Thyroid gland (tissue), 4 donors: ENCODE measurements around the gene TRPM5. TPM values are rescaled to one million over a fixed set of nuclear protein-coding genes. Genes with fewer than 3 reads are reported as not detected.

Experiments
- DNase-seq, 2 donors: peaks; one replicate each; pipeline ENCODE4 v3.0.0-alpha.2; 2019
- H3K27ac ChIP-seq, 3 donors: fragments of 200-600 bp; sonication (generic); 1 replicate in 2 of 3; 2 replicates in 1 of 3; pipeline ENCODE4 v1.5.1; 2016 to 2019; ENCODE audit warnings: mild to moderate bottlenecking in 1 of 3, moderate library complexity in 1 of 3
- H3K27me3 ChIP-seq: fragments of 200-600 bp; sonication (generic); one replicate; pipeline ENCODE4 v1.5.1; 2019
- H3K36me3 ChIP-seq, 2 donors: fragments of 200-600 bp; sonication (generic); one replicate each; pipeline ENCODE4 v1.5.1; 2016 to 2019
- H3K4me1 ChIP-seq, 2 donors: fragments of 200-600 bp; sonication (generic); one replicate each; pipeline ENCODE4 v1.5.1; 2017 to 2019
- H3K4me3 ChIP-seq, 3 donors: fragments of 200-600 bp; sonication (generic); replicated peaks in 1 of 3; 1 replicate in 2 of 3; 2 replicates in 1 of 3; pipeline ENCODE4 v1.5.1; 2016; ENCODE audit warnings: mild to moderate bottlenecking in 1 of 3
- H3K9me3 ChIP-seq: fragments of 200-600 bp; sonication (generic); one replicate; pipeline ENCODE4 v1.5.1; 2017
- CTCF ChIP-seq, 6 experiments: fragments of 200-600 bp in 3 of 6; fragments of 450-650 bp in 3 of 6; sonication (generic) in 3 of 6; IDR thresholded peaks; one replicate each; pipeline ENCODE4 v1.5.1; 2016 to 2019; ENCODE audit warnings: antibody characterized with exemption in 6 of 6, mild to moderate bottlenecking in 2 of 6, inconsistent platforms in 1 of 6, moderate library complexity in 1 of 6
- POLR2A ChIP-seq, 2 donors: fragments of 450-650 bp; IDR thresholded peaks; one replicate each; pipeline ENCODE4 v1.6.1; 2017; ENCODE audit warnings: antibody characterized with exemption in 2 of 2, mild to moderate bottlenecking in 2 of 2, moderate library complexity in 1 of 2
- WGBS, 2 donors: methylation state at CpG; one replicate each; pipeline ENCODE4 v1.1.5; 2017; 5-methylcytosine and 5-hydroxymethylcytosine counted together
- intact Hi-C: fragments of 100-400 bp; cut with DNase I; formaldehyde crosslinking; loops from one replicate; pipeline ENCODE4 v1.15.1; 2023
- total RNA-seq, 4 donors: library from RNA; depleted of rRNA; stranded (reverse); fragments of >200 nt; gene quantifications; one replicate each; pipeline ENCODE4 v1.2.3, GENCODE V29; 2016

The TRPM5 gene
- total RNA-seq, 4 donors from 2014 or later, result 0.54 to 2.4 (median 0.73) TPM

- intact Hi-C loops, result no loop called here
- Histone ChIP-seq H3K27ac (no peak overlapping the region), H3K4me3 (no peak overlapping the region), H3K27me3 (no peaks in the 10 kb centered on the region), H3K4me1 (peaks cover 20 to 21% of the 10 kb centered on the region in 2 donors), H3K36me3 (peaks cover 24 to 32% of the 10 kb centered on the region in 2 donors), H3K9me3 (no peaks in the 10 kb centered on the region)
- no peak for DNase-seq
- TF ChIP-seq POLR2A (IDR thresholded peaks at IDR 0.05) (no peak), CTCF (IDR thresholded peaks at IDR 0.05) (no peak)
- WGBS, 2 donors, result 94 to 99% methylated on average over 12 of the region's 12 CpGs
Measured at GRCh38 chr11:2397005-2397404, 47.3 kb downstream of the TRPM5 start.

GRCh38 chr11:2396471-2396870, 47.8 kb downstream of the TRPM5 start:
- H3K9me3 ChIP-seq, result no peaks in the 10 kb centered on the region
- WGBS, 2 donors, result 93 to 94% methylated on average over 18 to 25 of the region's 26 CpGs
- H3K27ac ChIP-seq, result no peak overlapping the region
- H3K4me3 ChIP-seq, result no peak overlapping the region
- DNase-seq, result no peak
- peaks cover 27 to 34% of the 10 kb centered on the region in 2 donors for H3K36me3 ChIP-seq
- TF ChIP-seq CTCF (IDR thresholded peaks at IDR 0.05) (no peak), POLR2A (IDR thresholded peaks at IDR 0.05) (no peak)
- intact Hi-C loops, result no loop called here
- peaks cover 14 to 16% of the 10 kb centered on the region in 2 donors for H3K4me1 ChIP-seq
- H3K27me3 ChIP-seq, result no peaks in the 10 kb centered on the region

GRCh38 chr11:2395856-2396255, 48.5 kb downstream of the TRPM5 start:
- intact Hi-C loops, result no loop called here
- peaks cover 10 to 17% of the 10 kb centered on the region in 2 donors for H3K4me1 ChIP-seq
- no peak overlapping the region for H3K27ac ChIP-seq

GRCh38 chr11:2395211-2395730, 49.0 kb downstream of the TRPM5 start:
- WGBS, 2 donors, result 90 to 91% methylated on average over 11 to 21 of the region's 26 CpGs
- Histone ChIP-seq H3K4me1 (peaks cover 13 to 23% of the 10 kb centered on the region in 2 donors), H3K36me3 (peaks cover 29 to 44% of the 10 kb centered on the region in 2 donors), H3K27ac (no peak overlapping the region), H3K27me3 (no peaks in the 10 kb centered on the region), H3K9me3 (no peaks in the 10 kb centered on the region), H3K4me3 (no peak overlapping the region)
- TF ChIP-seq POLR2A (IDR thresholded peaks at IDR 0.05), result no peak
- DNase-seq, result no peak
- intact Hi-C loops, result no loop called here

More at GRCh38 chr11:2395856-2396255, 48.5 kb downstream of the TRPM5 start:
- Histone ChIP-seq H3K9me3 (no peaks in the 10 kb centered on the region), H3K4me3 (no peak overlapping the region), H3K36me3 (peaks cover 29 to 39% of the 10 kb centered on the region in 2 donors), H3K27me3 (no peaks in the 10 kb centered on the region)
- WGBS, 2 donors, result 85 to 93% methylated on average over 8 to 11 of the region's 17 CpGs
- TF ChIP-seq CTCF (IDR thresholded peaks at IDR 0.05) (no peak), POLR2A (IDR thresholded peaks at IDR 0.05) (no peak)
- DNase-seq, result no peak

GRCh38 chr11:2394818-2395105, 49.6 kb downstream of the TRPM5 start:
- no peak for DNase-seq
- Histone ChIP-seq H3K36me3 (peaks cover 29 to 44% of the 10 kb centered on the region in 2 donors), H3K9me3 (no peaks in the 10 kb centered on the region), H3K4me3 (no peak overlapping the region), H3K27me3 (no peaks in the 10 kb centered on the region), H3K4me1 (peaks cover 15 to 28% of the 10 kb centered on the region in 2 donors), H3K27ac (no peak overlapping the region)
- intact Hi-C loops, result no loop called here
- TF ChIP-seq POLR2A (IDR thresholded peaks at IDR 0.05) (no peak), CTCF (IDR thresholded peaks at IDR 0.05) (no peak)
- WGBS, 2 donors, result 100% methylated on average over 1 to 3 of the region's 8 CpGs

Other genes with a start within 250 kb of the TRPM5 start
- gene ASCL2, start 173.9 kb downstream of the TRPM5 start, total RNA-seq, result 1 to 10 TPM in 1 of 4 donors, under 1 TPM in 3; 0.46 to 2.9 (median 0.66) TPM
- under 1 TPM; 0.15 to 0.67 (median 0.45) TPM for gene C11orf21, start 142.6 kb downstream of the TRPM5 start, total RNA-seq
- gene TSPAN32, start 142.5 kb downstream of the TRPM5 start, total RNA-seq, result under 1 TPM in 2 of 4 donors, not detected in 2; 0.33 to 0.45 TPM
- gene CD81, start 67.2 kb downstream of the TRPM5 start, total RNA-seq, result 100 to 1,000 TPM; 264 to 370 (median 298) TPM
- 10 to 100 TPM; 37.5 to 62.3 (median 45.1) TPM for gene TSSC4, start 43.8 kb downstream of the TRPM5 start, total RNA-seq
- gene KCNQ1, start 494 bp upstream of the TRPM5 start, total RNA-seq, result 100 to 1,000 TPM in 2 of 4 donors, 10 to 100 TPM in 2; 51.3 to 103 (median 97.8) TPM